Hippocampal formation (tissue), 2 donors: ENCODE data around the gene C2CD2L.
"Not testable (repeated sequence)": the region's sequence is repeated elsewhere in the genome, so short reads cannot be mapped to it uniquely, and the experiment has no call there.

Experiments
- DNase-seq, 2 donors: peaks; one replicate each; lab custom pipeline; 2025; lab: John Stamatoyannopoulos, UW

Gene C2CD2L

DNA sequence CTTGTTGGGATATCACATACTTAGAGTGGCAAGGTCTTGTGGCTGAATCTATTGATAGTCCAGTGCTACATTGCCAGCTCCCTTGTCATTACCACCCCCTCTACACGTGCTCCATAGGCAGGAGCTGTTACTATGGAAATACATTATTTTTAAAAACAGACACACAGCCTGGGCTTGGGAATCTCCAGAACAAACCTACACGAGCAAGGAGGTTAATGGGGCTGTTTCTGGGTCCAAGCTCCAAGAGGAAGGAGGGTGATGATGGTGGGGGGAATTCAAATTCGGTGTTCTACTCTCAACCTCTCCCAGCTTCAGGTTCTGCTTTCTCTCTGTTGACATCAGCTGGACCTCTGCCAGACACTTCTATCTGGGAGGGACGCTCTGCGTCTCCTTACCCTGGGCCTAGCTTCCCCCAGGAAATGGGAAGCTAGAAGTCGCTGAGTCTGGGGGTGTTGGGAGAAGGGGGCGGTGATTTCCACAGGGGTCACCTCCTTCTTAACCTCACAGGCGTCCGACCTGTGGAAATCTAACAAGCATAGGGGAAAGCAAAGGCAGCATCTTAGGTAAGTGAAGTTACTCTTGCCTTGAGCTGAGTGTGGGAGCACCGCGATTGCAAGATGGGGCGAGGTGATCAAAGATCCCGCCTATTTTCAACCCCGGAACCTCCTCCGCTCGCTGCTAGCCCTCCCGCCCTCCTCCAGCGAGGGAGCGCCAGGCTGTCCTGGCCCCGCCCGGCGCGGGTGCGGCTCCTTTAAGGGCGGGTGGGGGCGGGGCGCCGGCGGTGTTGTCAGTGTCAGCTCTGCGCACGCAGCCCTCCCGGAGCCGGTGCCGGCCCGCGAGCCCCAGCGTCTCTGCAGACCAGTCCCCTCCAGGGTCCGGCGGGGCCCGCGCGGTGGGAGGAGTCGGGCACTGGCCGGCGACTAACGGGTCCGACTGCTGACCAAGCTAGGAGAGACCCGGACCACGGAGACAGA lies at the start of gene C2CD2L:
C2CD2L (plus strand) TSS at position 781 of the 974 bp plus-strand sequence. CDS start 398 bp downstream, outside the sequence.
- DNase-seq, result peak; percentile 63 to 83

DNA sequence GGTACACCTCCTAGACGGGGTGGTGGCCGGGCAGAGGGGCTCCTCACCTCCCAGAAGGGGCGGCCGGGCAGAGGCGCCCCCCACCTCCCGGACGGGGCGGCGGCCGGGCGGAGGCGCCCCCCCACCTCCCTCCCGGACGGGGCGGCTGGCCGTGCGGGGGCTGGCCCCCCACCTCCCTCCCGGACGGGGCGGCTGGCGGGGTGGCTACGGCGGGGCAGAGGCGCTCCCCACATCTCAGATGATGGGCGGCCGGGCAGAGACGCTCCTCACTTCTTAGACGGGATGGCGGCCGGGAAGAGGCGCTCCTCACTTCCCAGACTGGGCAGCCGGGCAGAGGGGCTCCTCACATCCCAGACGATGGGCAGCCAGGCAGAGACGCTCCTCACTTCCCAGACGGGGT lies 48.0 kb upstream of the C2CD2L start:
- not testable (repeated sequence) for DNase-seq

DNA sequence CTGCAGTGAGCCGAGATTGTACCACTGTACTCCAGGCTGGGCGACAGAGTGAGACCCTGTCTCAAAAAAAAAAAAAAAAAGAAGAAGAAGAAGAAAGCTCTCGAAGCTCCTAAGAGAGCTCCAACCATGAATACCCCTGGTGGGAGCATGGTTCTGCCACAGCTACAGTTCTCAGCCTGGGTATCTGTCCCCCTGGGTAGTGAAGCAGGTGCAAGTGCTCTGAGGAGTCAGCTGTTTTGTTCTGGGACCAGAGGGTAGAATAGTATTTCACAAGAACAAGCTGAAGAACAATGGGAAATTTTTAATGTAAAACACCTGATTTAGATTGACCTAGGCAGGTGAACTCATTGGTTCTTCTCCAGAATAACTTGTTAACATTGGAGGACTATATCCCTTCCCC lies 45.9 kb upstream of the C2CD2L start:
- DNase-seq, result no peak

DNA sequence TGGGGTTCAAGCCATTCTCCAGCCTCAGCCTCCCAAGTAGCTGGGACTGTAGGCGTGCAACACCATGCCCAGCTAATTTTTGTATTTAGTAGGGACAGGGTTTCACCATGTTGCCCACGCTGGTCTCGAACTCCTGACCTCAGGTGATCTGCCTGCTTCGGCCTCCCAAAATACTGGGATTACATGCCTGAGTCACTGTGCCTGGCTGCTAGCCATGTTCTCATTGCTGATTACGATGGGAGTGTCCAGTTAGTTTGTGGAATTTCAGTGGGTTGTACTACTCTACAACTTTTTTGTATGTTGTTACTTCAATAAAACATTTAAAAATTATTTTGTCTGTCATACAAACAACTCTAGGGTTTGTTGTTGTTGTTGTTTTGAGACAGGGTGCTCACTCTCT lies 44.4 kb upstream of the C2CD2L start:
- no peak for DNase-seq

DNA sequence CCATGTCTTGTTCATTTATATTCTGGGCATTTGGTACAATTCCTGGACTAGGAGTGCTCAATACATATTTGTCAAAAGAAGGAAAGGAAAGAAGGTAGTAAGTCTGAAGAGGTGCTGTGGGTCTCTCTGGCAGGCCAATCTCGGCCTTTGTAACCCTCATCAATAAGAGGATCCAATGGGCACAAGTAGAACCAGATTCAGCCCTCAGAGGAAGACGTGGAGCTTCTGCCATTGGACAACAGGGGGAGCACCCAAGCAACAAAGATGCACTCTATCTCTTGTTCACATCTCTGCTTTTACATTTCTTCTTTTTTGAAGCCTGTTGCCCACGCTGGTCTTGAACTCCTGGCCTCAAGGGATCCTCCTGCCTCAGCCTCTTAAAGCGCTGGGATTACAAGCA lies 41.8 kb upstream of the C2CD2L start:
- DNase-seq, result no peak

DNA sequence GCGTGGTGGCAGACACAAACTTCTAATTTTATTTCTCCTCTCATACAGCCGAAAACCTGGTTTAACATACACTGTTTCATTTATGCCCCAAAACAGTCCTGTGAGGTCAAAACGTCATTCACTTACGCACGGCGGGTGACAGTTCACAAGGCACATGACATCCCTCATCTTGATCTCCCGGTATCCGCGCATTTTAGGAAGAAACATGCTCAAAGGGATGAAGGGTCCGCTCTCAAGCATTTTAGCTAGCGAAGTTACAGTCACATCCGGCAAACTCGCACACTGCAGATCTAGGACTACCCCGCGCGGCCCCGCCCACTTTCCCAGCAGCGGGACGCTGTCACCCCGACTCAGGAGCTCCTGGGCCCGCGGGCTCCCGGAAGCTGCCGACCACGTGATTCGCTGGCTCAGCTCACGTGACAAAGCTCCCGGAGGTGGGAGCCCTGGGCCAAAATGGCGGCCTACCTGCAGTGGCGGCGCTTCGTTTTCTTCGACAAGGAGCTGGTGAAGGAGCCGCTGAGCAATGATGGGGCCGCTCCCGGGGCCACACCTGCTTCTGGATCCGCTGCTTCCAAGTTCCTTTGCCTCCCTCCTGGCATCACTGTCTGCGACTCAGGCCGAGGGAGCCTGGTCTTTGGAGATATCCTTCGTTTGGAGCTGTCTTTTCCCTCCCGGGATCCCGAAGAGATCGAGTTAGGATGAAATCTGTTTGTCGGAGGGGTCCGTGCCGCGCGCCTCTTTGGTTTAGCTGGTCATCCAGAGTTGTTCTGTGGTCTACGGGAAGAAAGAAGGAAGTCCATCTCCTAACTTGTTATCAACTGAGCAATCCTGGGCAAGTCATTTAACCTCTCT lies 39.5 kb upstream of the C2CD2L start, which contains the start of gene VPS11:
VPS11 (plus strand) TSS at position 448 of the 852 bp plus-strand sequence; CDS start at position 454, 6 bp downstream.
- peak; percentile 95 for DNase-seq

DNA sequence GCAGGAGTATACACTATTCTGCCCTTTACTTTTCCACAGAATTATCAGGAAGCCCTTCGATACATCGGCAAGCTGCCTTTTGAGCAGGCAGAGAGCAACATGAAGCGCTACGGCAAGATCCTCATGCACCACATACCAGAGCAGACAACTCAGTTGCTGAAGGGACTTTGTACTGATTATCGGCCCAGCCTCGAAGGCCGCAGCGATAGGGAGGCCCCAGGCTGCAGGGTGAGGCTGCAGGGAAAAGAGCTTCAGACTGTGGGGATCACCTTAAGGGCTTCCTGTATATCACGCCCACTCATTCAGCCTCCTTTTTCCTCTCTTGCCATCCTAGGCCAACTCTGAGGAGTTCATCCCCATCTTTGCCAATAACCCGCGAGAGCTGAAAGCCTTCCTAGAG lies 29.3 kb upstream of the C2CD2L start:
- no peak for DNase-seq

DNA sequence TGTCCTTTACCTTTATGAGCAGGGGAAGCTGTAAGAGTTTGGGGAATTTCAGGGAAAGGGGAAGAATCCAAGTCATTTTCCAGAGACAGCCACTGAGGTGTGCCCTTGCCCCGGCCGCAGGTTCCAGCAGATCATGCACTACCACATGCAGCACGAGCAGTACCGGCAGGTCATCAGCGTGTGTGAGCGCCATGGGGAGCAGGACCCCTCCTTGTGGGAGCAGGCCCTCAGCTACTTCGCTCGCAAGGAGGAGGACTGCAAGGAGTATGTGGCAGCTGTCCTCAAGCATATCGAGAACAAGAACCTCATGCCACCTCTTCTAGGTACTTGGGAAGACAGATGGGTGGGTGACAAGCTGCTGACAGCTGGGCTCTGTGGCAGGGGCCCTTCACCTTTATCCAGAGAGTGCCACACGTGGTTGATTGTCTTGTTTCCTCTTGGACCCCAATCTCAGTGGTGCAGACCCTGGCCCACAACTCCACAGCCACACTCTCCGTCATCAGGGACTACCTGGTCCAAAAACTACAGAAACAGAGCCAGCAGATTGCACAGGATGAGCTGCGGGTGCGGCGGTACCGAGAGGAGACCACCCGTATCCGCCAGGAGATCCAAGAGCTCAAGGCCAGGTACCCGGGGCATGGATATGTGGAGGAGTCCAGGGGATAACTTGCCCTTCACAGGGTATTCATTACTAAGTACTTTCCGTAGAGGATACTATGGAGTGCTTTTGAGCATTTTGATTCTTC lies 28.3 kb upstream of the C2CD2L start:
- DNase-seq, result no peak

DNA sequence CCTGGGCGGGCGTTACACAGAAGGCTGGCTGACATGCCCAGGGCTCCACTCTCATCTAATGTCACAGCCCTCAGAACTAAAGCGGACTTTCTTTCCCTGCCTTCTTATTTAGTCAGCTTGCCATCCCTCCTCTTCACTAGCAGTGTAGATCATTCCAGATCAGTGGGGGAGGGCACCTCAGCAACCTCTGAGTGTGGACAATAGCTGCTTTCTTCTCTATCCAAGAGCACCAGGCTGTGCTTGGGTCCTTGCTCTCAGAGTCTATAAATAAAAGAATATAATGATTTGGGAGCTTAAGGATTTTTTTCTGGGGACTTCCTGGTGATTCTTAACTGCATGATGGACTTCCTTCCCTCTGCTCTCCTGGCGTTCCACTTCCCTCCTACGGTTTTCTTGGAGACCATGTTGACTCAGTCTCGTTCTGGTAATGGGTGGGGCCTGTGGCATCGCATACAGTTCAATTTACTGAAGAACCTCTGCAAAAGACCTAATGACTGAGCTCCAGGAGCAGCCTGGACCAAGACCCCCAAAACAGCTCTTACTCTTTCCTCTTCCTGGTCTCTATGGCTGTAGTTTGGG lies 25.4 kb upstream of the C2CD2L start:
- peak; percentile 55 to 64 for DNase-seq

DNA sequence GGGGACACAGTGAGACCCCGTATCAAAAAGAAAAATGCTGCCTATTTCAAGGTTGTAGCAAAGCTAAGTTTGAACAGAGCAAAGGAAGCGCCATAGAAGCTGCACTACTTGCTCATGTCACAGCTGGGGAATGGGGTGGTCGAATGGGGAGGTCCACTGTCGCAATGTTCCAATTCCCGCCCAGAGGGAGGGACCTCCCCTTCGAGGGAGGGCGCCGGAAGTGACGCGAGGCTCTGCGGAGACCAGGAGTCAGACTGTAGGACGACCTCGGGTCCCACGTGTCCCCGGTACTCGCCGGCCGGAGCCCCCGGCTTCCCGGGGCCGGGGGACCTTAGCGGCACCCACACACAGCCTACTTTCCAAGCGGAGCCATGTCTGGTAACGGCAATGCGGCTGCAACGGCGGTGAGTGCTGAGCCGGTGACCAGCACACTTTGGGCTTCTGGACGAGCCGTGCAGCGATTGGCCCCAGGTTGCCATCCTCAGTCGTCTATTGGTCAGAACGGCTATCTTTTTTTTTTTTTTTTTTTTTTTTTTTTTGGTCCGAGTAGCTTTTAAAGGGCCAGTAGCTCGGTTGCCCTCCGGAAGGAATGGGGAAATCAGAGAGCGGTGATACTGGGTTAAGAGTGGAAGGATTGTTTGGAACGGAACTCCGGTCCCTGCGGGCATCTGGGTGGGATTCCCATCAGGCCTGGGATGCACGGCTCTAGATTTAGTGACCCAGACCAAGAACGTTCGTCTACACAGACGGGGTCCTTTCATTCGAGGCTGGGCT lies 22.3 kb upstream of the C2CD2L start, which contains the start of gene HMBS:
HMBS (plus strand) TSS at position 219 of the 774 bp plus-strand sequence; CDS start at position 372, 153 bp downstream.
- DNase-seq, result peak; percentile 94 to 96

DNA sequence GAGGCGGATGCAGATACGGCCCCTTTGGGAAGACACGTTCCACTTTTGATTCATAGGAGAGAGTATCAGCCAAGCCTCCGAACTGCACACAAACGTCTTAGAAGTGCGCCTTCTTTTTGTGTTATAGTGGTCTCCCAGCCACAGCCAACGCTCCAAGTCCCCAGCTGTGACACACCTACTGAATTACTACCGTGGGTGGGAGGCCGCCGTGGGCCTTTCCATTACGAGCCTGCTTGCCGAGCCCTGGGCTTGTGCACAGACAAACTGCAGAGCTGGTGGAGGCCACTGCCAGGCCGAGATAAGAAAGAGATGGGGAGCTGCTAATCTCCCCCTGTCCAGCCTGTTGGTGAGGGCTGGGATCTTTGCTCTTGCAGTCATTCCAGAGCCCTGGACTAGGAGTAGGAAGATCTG lies 21.7 kb upstream of the C2CD2L start:
- DNase-seq, result no peak

DNA sequence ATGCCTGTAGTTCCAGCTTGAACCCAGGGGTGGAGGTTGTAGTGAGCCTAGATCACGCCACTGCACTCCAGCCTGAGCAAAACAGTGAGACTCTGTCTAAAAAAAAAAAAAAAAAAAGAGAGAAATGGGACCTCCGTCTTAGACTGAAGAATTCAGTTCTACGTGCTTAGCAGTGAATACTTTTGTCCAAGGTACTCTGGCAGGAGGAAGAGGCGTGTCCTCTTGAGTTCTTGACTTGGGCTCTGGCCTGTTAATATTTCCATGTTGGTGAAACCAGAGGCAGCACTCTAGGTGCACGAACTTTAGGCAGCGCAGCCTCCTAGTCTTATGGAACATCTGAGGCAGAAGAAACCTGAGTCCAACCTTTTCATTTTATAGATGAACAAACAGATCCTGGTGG lies 20.0 kb upstream of the C2CD2L start:
- DNase-seq, result no peak

DNA sequence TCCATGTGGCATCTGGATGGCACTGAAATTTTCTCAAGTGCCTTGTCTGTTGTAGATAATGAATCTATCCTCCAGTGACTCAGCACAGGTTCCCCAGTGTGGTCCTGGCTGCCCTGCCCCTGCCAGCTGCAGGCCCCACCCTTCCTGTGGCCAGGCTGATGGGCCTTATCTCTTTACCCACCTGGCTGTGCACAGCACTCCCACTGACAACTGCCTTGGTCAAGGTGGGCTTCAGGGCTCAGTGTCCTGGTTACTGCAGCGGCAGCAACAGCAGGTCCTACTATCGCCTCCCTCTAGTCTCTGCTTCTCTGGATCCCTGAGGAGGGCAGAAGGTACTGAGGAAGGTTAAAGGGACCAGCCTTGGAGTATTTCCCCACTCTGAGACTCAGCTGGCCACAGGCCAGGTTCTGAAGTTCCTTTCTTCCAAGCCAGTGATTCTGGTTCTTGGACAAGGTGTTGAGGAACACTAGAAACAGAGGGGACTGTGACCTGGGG lies 19.4 kb upstream of the C2CD2L start:
- no peak for DNase-seq

DNA sequence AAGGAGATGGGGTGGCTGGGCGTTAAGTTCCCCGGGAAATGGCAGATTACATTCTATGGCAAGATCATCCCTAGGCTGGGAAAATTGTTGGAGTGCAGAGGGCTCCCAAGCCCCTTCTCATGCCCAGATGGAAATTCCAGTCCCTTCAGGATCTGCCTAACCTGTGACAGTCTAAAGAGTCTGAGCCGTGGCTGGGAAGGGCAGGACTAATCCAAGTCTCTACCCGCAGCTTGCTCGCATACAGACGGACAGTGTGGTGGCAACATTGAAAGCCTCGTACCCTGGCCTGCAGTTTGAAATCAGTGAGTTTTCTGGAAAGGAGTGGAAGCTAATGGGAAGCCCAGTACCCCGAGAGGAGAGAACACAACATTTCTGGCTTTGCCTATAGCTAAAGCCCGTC lies 18.7 kb upstream of the C2CD2L start:
- DNase-seq, result no peak

DNA sequence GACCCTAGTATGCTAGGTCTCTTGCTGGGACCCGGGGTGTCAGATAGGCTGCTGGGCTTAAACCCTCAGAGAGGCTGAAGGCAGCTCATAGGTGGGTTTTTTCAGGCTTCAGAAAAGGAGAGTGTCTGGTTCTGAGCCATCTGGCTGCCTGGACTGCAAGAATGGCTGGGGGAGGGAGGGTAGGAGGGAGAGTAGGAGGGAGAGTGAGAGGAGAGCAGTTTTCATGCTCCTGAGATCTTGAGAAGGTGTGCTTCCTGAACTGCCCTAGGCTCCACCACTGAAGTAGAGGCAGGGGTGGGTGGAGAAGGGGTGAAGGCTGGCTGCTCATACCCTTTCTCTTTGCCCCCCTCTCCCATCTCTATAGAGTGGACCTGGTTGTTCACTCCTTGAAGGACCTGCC lies 17.8 kb upstream of the C2CD2L start:
- no peak for DNase-seq

DNA sequence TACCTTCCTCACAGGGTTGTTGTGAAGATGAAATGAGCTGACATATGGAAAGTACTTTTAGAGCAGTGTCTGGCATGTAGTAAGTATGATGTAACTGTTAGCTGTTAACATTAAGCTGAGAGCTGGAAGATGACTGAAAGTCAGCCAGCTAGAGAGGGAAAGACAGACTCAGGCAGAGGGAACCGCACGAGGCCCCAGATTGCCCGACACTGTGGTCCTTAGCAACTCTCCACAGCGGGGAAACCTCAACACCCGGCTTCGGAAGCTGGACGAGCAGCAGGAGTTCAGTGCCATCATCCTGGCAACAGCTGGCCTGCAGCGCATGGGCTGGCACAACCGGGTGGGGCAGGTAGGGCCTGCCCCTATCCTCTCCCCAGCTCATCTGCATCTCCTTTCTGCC lies 16.0 kb upstream of the C2CD2L start:
- no peak for DNase-seq

DNA sequence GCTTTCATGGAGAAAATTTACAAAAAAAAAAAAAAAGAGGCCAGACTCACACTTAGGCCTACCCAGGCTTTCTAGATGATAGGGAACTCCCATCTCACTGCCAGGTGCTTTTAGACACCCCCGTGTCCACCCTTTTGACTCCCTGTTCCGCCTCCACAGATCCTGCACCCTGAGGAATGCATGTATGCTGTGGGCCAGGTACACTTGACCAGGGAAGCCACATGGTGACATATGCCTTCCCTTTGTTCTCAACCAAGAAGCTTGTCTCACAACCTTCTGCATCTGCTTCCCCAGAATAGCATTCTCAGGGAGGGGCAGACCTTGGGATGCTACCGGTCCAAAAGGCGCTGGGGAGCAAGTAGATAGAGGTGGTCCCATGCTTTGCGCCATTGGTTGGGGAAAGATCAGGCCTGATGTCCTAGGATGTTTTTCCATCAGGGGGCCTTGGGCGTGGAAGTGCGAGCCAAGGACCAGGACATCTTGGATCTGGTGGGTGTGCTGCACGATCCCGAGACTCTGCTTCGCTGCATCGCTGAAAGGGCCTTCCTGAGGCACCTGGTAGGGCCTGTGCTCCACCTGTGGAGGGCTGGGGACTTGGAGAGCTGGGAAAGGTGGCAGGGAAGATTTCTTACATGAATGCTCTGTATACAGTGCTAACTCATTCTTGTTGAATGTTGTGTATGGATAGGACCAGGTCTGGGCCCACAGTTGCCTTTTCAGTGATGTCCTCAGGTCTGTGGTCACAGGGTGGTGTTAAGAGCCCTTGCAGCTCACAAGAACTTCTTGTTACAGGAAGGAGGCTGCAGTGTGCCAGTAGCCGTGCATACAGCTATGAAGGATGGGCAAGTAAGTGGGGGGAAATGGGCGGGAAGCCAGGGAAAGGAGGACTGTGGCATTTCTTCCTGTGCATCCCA lies 14.9 kb upstream of the C2CD2L start:
- DNase-seq, result no peak

DNA sequence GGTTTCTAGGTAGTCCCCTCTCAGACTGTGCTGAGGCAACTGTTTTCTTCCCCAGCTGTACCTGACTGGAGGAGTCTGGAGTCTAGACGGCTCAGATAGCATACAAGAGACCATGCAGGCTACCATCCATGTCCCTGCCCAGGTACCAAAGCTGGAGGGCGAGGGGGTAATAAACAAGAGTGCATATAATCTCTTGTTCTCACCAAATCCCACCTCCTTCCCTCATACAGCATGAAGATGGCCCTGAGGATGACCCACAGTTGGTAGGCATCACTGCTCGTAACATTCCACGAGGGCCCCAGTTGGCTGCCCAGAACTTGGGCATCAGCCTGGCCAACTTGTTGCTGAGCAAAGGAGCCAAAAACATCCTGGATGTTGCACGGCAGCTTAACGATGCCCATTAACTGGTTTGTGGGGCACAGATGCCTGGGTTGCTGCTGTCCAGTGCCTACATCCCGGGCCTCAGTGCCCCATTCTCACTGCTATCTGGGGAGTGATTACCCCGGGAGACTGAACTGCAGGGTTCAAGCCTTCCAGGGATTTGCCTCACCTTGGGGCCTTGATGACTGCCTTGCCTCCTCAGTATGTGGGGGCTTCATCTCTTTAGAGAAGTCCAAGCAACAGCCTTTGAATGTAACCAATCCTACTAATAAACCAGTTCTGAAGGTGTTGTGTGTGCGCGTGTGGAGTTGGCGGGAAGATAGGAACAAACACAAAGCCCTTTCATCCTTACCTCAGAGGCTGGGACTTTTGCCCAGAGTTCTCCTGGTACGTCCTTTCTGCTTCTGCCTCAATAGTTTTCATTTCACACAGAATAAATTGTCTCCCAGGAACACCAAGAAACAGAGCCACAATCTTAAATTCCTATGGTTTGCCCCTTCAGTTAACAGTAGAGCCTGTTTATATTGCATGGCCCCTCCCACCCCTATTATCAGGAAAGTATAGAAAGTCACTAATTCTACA lies 14.0 kb upstream of the C2CD2L start:
- peak in 1 of 2 donors; percentile 7 for DNase-seq
